SIG-M5 (cell line): Measurements from ENCODE around the gene IGFLR1.

Source experiments
- DNase-seq: peaks from one replicate; lab custom pipeline; 2025; lab: John Stamatoyannopoulos, UW

Gene IGFLR1, protein sequence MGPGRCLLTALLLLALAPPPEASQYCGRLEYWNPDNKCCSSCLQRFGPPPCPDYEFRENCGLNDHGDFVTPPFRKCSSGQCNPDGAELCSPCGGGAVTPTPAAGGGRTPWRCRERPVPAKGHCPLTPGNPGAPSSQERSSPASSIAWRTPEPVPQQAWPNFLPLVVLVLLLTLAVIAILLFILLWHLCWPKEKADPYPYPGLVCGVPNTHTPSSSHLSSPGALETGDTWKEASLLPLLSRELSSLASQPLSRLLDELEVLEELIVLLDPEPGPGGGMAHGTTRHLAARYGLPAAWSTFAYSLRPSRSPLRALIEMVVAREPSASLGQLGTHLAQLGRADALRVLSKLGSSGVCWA

DNA sequence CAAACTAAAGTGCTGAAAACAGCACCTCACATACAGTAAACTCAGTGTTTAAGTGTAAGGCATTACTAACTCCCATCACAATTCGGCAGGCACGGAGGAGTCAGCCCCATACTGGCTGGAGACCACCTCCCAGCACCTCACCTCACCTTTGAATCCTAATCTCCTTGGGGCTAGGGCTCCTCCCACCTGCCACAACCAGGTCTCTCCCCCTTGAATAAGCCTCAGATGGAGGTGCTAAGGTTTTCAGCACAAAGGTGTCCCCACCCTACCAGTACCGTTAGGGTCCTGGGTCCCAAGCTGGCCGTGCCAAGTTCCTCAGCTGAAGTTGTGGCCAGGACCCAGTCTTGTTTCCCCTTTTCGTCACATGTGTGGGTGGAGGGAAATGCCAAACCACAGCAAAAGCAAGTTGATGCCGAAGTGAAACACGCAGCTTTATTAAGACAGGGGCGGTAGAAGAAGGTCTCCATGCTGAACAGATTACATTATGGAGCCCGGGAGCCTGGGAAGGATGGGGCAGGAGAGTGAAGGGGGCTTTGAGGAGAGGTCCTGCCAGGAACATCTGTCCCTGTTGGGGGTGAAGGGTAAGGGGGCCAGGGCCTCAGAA lies at the start of gene IGFLR1:
Gene IGFLR1, minus strand, starts transcription at position 332 of the 604 bp plus-strand sequence. CDS start 1,272 bp downstream, outside the sequence.
- no peak for DNase-seq

DNA sequence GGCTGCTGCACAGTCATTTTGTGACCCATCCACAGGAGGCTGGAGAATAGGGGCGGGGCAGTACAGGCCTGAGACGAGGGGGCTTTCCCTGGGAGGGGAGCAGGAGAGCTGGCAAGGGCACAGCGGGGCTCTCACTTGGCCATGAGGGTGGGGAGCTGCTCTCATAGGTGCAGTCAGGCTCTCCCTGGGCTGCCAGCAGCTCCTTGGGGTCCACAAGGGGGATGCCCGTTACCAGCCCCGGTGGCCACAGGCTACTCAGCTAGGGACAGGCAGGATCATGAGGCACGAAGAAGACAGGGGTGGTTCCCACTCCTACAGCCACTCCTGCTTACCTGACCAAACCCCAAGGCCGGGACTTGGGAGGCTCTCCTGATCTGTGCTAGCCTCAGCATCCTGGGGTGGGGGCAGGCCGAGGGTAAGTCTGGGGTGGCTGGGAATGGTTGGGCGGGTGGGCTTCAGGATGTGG lies 49.6 kb upstream of the IGFLR1 start:
- no peak for DNase-seq

DNA sequence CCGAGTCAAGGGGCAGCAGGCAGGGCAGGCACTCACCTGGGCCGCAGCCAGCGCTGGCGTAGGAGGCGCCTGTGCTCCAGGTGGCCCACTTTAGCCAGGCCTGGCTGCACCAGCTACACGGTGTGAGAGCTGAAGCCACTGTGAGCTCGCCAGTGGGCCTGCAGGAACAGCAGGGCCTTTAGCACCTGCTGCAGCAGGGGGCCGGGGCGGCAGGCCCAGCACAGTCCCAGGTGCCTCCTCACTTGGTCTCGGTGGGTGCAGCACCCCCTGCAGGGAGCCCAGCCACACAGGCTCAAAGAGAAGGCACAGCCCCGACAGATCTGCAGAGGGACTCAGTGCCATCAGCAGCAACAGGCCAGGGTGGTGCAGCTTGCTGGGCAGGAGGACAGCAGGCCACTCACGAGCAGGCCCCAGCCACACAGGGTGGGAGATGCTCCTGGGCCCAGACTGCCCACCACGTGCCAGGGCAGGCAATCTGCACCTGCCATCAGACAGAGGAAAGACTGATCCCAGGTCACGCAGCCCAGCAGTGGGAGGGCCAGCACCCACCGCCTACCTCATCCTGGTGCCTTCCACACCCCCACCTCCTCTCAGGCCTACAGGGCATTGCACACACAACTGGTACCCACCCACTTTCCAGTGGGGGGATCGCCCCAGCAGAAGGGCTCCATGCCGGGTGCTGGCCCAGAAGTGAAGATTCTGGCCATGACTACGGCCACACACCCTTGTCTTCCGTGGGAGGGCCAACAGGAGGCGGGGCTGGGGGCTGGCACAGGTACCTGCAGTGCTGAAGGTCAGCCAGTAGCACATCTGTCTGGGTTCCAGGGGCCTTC lies 48.9 kb upstream of the IGFLR1 start:
- no peak for DNase-seq

DNA sequence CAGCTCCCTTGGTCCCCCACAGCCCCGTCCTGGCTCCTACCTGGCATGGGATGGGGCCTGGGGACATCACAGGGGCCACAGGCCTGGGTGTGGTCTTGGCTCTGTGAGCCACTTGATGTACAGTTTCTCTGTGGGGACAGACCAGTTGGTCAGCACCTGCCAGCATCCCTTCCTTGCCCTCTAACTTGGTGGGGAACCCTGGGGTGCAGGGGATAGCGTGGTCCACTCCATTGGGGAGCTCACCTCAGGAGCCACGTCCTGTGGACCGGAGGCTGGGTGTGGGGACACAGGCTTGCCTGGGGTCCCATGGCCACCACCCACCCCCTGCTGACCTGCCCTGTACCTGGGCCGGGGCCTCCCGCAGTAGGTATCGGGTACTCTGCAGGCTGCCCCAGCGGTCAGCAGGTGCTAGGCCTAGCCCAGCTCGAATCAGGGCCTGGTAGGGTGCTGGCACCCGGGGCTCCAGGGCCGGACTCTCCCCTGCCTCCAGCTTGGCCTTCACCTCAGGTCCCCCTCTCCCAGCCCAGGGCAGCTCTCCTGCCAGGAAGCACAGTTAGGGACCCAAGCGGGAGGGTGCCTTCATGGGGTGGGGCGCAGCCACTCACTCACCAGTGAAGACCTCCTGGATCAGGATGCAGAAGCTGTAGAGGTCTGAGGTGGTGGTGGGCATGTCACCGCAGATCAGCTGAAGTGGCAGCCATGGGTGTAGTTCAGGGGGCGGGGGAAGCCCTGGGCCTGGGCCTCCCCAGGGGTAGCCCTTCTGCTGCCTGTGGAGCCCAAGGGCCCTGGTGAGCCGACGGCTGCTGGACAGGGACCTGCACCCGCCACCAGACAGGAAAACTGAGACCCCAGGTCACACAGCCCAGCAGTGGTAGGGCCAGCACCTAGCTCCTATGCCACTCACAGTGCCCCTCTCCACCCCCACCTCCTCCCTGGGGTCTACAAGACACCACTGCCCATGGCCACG lies 48.0 kb upstream of the IGFLR1 start:
- DNase-seq = no peak

DNA sequence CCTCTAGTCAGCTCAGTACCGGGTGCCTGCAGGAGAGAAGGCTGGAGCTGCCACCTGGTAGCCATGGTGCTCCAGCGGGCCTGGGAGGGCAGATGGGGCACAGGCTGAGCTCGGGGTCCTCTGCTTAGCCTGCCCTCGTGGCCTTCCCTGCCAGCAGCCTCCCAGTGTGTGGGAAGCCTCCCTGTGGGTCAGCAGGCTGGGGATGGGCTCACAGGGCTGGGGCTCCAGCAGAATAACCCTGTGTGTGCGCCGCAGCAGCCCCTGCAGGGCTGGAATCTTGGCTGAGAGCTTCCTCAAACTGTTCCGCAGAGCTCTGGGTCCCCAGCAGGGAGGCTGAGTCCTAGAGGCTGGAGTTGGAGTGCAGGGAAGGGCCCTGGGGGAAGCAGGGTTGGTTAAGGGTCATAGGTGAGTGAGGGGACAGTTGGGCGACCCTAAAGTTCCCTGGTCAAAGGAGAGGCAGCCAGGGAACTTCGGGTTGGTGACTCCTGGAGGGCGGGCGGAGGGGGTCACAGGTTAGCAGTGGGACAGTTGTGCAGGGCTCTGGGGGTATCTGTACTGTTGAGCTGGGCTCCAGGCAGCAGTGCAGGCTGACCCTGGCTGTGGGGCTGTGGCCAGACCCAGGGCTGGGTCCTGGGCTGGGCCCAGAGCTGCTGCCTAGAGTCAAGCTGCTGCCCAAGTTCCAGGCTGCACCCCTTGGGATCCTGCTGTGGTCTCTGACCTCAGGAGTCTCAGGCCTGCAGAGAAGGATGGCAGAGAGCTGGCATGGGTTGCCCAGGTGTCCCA lies 47.1 kb upstream of the IGFLR1 start:
- no peak for DNase-seq

DNA sequence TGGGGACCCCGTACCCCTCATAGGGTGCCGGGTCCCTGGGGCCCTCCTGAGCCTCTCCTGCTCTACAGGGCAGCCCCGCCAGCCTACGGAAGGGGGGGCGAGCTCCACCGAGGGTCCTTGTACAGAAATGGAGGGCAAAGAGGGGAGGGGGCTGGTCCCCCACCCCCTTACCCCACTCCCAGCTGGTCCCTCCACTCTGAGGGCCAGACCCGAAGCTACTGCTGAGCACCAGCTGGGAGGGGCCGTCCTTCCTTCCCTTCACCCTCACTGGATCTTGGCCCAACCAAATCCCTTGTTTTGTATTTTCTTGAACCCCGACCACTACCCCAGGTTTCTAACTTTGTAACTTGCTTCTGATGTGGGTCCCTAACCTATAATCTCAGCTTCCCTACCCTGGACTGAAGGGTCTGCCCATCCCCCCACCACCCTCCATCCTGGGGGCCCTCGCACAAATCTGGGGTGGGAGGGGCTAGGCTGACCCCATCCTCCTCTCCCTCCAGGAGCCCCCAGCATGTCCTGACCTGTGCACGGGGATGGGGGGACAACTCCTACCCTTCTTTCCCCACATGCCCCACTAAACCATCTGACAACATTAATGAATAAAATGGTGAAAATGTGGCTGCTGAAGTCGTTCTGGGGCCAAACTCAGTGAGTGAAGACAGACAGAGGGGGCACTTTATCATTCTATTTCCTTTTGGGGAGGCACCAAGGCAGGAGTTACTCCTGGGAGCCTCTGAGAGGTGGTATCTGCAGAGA lies 46.1 kb upstream of the IGFLR1 start:
- DNase-seq = no peak

DNA sequence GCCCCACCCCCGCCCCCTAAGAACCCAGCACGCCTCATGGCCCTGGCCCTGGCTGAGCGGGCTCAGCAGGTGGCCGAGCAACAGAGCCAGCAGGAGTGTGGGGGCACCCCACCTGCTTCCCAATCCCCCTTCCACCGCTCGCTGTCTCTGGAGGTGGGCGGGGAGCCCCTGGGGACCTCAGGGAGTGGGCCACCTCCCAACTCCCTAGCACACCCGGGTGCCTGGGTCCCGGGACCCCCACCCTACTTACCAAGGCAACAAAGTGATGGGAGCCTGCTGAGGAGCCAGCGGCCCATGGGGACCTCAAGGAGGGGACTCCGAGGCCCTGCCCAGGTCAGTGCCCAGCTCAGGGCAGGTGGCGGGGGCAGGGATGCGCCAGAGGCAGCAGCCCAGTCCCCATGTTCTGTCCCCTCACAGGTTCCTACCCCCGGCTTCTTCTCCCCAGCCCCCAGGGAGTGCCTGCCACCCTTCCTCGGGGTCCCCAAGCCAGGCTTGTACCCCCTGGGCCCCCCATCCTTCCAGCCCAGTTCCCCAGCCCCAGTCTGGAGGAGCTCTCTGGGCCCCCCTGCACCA lies 45.1 kb upstream of the IGFLR1 start:
- no peak for DNase-seq

DNA sequence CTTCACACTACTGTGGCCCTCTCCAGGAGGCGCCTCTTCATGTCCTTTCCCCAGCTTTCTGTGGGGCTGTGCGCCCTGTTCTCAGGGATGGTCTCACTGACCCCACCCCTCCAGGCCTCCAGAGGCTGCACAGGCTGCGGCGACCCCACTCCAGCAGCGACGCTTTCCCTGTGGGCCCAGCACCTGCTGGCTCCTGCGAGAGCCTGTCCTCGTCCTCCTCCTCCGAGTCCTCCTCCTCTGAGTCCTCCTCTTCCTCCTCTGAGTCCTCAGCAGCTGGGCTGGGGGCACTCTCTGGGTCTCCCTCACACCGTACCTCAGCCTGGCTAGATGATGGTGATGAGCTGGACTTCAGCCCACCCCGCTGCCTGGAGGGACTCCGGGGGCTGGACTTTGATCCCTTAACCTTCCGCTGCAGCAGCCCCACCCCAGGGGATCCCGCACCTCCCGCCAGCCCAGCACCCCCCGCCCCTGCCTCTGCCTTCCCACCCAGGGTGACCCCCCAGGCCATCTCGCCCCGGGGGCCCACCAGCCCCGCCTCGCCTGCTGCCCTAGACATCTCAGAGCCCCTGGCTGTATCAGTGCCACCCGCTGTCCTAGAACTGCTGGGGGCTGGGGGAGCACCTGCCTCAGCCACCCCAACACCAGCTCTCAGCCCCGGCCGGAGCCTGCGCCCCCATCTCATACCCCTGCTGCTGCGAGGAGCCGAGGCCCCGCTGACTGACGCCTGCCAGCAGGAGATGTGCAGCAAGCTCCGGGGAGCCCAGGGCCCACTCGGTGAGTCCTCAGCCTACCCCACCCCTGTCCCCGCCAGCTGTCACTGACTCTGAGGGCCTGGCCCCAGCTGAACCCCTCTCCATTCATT lies 44.3 kb upstream of the IGFLR1 start:
- no peak for DNase-seq

DNA sequence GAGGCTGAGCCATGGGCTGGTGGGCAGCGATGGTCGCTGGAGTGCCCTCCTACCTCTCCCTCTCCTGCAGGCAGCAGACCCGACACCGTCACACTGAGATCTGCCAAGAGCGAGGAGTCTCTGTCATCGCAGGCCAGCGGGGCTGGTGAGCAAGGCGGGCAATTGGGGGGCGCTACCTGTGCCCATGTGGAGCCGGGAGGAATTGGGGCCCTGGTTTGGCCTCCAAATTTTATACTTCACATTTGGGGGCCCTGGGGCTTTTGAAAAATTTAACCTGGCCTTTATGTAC lies 43.0 kb upstream of the IGFLR1 start:
- DNase-seq = no peak

DNA sequence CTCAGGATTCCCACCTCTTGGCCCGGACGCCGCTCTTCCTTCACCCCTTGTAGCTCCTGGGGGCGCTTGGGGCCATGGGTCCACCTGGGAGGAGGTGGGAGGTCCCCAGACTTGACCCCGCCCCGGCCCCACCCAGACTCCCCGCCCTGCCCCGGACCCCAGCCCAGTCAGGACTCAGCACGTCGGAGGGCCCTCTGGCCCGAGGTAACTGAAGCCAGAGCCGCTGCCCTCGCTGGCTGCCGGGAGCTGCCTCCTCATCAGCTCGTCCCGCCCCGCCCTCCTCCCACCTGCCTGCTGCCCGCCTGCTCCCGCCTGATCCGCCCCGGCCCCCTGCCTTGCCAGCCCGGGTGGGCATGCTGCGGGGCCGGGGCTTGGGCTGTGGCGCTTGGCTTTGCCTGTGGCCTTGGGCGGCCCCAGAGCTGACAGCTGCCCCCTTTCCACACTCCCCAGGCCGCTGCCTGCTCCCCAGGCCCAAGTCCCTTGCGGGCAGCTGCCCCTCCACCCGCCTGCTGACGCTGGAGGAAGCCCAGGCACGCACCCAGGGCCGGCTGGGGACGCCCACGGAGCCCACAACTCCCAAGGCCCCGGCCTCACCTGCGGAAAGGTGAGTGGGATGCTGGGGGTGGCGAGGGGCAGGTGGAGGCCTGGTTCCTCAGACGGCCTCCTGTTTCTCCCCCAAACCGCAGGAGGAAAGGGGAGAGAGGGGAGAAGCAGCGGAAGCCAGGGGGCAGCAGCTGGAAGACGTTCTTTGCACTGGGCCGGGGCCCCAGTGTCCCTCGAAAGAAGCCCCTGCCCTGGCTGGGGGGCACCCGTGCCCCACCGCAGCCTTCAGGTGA lies 42.5 kb upstream of the IGFLR1 start:
- no peak for DNase-seq

DNA sequence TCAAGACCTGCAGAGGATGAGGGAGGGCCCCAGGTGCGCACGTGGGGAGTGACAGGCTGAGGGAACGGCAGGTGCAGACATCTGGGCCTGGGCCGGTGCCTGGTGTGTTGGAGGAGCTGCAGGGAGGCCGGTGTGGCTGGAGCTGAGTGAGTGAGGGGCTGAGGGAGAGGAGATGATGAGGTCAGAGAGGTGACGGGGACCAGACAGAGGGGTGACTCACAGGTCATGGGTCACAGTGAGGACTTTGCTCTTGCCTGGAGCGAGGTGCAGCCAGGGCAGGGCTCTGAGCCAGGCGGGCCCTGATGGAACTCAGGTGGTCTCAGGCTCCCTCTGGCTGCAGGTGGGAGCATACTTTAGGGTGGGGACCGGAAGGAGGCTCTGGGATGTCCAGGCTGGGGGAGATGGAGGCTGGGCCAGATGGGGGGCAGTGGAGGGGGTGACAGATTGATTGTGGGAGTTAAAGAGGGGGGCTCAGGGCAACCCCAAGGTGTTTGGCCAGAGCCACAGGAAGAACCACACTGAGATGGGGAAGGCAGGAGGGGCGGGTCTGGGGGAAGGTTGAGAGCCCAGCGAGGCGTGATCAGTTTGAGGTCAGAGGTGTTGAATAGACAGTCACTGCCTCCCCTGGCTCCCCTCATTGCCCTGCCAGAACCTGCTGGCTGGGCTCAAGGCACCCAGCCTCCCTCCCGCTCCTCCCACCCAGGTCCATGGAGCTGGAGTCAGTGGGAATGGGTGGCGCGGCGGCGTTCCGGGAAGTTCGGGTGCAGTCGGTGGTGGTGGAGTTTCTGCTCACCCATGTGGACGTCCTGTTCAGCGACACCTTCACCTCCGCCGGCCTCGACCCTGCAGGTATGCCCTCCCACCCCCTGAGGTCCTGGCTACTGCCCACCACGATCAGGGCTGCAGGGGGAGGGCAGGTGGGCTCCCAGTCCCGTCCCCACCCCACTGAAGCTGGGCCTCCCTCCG lies 41.5 kb upstream of the IGFLR1 start:
- no peak for DNase-seq

DNA sequence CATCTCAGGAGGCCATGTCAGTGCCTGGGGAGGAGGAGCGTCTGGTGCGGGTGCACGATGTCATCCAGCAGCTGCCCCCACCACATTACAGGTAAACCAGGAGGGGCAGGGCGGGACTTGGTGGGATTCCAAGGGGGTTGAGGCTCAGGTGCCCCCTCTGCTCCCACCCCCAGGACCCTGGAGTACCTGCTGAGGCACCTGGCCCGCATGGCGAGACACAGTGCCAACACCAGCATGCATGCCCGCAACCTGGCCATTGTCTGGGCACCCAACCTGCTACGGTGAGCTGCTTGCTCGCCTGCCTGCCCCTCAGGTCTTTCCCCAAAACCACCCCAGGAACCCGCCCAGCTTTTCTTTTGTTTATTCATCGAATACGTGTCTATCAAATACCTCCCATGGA lies 40.3 kb upstream of the IGFLR1 start:
- DNase-seq = no peak

DNA sequence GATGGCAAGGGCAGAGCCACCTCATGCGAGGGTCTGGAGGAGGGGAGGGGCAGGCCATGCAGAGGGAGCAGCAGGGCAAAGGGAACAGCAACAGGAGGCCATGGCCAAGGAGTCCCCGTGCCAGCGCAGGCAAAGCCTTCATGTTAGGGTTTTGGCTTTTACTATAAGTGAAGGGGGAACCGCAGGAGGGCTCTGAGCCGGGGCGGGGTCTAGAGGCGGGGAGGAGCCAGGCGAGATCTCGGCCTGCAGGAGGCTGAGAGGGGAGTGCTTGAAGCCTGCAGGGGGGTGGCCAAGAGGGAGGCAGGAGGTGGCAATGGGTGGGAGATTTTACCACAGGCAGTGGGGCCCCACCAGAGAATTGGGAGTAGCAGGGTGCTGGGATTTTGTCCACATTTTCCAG lies 39.4 kb upstream of the IGFLR1 start:
- DNase-seq = no peak

DNA sequence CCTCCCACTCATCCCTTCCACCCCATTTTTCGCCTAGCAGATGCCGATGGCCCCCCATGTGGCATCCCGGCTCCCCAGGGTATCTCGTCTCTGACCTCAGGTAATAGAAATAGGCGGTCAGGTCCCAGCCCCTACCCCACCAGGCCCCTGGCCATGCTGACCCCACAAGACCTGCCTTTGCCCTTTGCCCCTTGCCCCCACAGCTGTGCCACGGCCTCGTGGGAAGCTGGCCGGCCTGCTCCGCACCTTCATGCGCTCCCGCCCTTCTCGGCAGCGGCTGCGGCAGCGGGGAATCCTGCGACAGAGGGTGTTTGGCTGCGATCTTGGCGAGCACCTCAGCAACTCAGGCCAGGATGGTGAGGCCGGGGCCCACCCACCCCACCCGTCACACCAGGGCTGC lies 38.5 kb upstream of the IGFLR1 start:
- DNase-seq = no peak

DNA sequence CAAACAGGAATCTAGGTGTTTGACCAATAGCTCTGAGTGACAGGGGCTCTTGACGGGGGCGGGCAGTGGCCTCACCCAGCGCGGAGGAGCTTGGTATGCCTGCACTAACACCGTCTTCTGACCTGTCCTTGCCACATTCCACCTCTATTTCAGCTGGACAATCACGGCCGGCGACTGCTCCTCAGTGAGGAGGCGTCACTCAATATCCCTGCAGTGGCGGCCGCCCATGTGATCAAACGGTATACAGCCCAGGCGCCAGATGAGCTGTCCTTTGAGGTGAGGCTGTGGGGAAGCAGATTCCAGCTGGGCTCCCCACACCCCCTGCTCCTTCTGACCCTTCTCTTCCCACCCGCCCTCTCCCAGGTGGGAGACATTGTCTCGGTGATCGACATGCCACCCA lies 37.8 kb upstream of the IGFLR1 start:
- DNase-seq = no peak

DNA sequence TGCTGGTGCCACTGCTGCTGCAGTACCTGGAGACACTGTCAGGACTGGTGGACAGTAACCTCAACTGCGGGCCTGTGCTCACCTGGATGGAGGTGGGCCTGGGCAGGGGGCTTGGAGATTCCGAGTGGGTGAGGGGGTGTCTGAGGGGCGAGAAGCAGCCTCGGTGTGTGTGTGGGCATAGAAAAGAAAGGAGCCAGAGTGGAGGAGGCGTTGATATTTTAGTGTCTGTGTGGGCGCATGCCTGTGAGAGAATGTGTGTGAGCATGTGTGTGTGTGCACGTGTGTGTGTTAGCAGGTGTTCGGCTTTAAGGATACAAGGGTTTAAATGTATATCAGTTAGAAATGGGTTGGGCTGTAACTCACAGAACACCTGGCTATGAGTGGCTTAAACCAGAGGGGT lies 36.8 kb upstream of the IGFLR1 start:
- DNase-seq = no peak

DNA sequence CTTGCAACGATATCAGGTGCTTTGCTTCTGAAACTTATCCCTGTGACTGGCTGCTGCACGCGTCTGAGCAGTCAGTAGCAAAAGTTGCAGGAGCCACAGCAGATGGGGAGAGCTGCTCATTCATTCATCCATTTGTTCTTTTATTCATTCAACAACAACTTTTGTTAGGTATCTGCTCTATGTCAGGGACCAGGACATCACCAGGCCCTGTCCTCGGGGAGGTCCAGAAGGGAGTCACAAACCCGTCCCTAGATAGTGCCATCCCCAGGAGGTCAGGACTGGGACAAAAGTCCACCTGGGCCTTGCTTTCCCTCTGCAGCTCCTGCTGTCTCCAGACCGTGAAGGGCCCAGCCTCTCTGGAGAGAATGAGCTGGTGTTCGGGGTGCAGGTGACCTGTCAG lies 35.7 kb upstream of the IGFLR1 start:
- DNase-seq = no peak
